A549 treated with Mapracorat at 1 μM for 4 hours (cell line): ENCODE results near the gene GSTT2. TPM values are rescaled to one million over a fixed set of nuclear protein-coding genes. Genes with fewer than 3 reads are reported as not detected.

ENCODE experiments used
- total RNA-seq: library from RNA; stranded (reverse); fragments of 200-300 nt; extraction: Qiagen RNA extraction; gene quantifications from 5 replicates; pipeline ENCODE4 v1.2.3, GENCODE V29; 2022

Gene GSTT2
- total RNA-seq: 0.27 TPM in 1 of 5 replicates, not detected in the others

DNA sequence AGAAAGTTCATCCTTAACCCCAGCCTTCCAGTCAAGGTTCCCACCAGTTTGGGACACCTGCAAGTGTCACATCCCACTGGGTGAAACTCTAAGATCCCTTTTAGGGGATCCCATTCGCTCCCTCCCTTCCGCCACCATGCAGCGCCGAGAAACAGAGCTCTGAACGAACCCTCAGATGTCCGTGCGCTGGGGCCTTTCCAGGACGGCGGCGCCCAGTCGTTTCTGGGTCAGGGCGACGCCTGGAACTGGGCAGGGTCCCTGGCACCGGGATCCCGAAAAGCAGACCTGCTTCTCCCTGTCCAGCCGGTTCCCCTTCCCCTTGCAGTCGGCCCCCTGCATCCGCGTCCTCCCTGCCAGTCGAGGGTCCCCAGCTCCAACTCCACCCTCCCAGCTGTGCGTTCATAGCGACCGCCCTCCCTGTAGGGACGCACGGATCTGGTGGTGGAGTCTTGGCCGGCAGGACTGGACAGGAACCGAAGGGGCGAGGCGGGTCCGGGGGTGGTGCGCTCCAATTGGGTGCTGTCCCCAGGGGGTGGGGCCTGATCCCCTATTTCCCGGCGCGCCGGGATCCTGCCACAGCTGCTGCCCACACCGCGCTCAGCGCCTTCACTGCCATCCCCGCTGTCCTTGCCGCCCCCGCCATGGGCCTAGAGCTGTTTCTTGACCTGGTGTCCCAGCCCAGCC lies at the start of gene GSTT2:
Gene GSTT2, plus strand, starts transcription at position 578 of the 684 bp plus-strand sequence.

GRCh38 chr22:23961084-23961771 lies 18.7 kb upstream of the GSTT2 start, which contains the start of gene GSTT2B:
TSS of gene GSTT2B (minus strand) at chr22:23961195. CDS start at chr22:23961131, 64 bp downstream.

GRCh38 chr22:23966568-23966967 lies 13.4 kb upstream of the GSTT2 start, which contains the start of gene DDTL:
TSS of gene DDTL (plus strand) at chr22:23966888. CDS start at chr22:23966915, 27 bp downstream.

GRCh38 chr22:23974345-23974744 lies 5.6 kb upstream of the GSTT2 start, which contains the start of gene DDT:
TSS of gene DDT (minus strand) at chr22:23974441. CDS start at chr22:23974414, 27 bp downstream.

DNA sequence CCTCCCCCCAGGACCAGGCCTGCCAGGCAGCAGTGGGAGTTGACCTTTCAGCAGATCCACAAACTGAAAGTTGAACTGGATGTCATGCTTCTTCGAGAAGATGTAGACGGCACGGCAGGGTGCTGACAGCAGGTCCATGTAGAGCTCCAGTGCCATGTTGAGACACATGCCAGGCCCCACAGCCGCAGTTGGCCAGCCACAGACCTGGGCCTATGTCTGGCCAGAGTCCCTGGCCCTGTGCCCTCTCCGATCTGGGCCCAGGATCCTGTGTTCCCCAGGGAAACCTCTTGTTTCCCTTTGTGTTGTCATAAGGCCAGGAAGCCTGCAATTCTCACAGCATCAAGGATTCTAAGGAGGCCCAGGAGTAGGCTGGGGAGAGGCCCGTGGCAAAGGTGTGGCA lies 25.3 kb downstream of the GSTT2 start, which contains the start of gene GSTT4:
Gene GSTT4, minus strand, starts transcription at position 253 of the 400 bp plus-strand sequence. Its CDS starts 97 bp downstream, at position 156.

Other genes with a start within 250 kb of the GSTT2 start
- gene ZNF70, start 229.0 kb upstream of the GSTT2 start, total RNA-seq: 0.83 to 1.1 TPM (median 1.00 TPM) in 5 replicates
- gene VPREB3, start 225.7 kb upstream of the GSTT2 start, total RNA-seq: 0.34 to 1.3 TPM (median 0.73 TPM) in 4 of 5 replicates, not detected in the other
- gene C22orf15, start 217.1 kb upstream of the GSTT2 start, total RNA-seq: not detected in 5 replicates
- 82.4 to 195 TPM (median 176 TPM) in 5 replicates for gene CHCHD10, start 212.2 kb upstream of the GSTT2 start, total RNA-seq
- 0.08 to 0.43 TPM (median 0.27 TPM) in 5 replicates for gene MMP11, start 207.3 kb upstream of the GSTT2 start, total RNA-seq
- gene SMARCB1, start 193.2 kb upstream of the GSTT2 start, total RNA-seq: 50.1 to 53.5 TPM (median 52.8 TPM) in 5 replicates
- 0.32 to 0.66 TPM (median 0.52 TPM) in 5 replicates for gene DERL3, start 141.1 kb upstream of the GSTT2 start, total RNA-seq
- 8.6 to 10.7 TPM (median 10.0 TPM) in 5 replicates for gene SLC2A11, start 122.3 kb upstream of the GSTT2 start, total RNA-seq
- gene MIF, start 85.8 kb upstream of the GSTT2 start, total RNA-seq: 518 to 960 TPM (median 932 TPM) in 5 replicates
- gene GSTT2B, start 18.9 kb upstream of the GSTT2 start, total RNA-seq: 0.28 to 0.43 TPM (median 0.39 TPM) in 5 replicates
- gene DDTL, start 13.2 kb upstream of the GSTT2 start, total RNA-seq: 1.6 to 2.1 TPM (median 1.9 TPM) in 5 replicates
- 116 to 169 TPM (median 161 TPM) in 5 replicates for gene DDT, start 5.7 kb upstream of the GSTT2 start, total RNA-seq
- gene GSTT4, start 25.3 kb downstream of the GSTT2 start, total RNA-seq: not detected in 5 replicates
- gene CABIN1, start 31.2 kb downstream of the GSTT2 start, total RNA-seq: 26.2 to 33.4 TPM (median 33.0 TPM) in 5 replicates
- gene SUSD2, start 201.4 kb downstream of the GSTT2 start, total RNA-seq: 62.5 to 83.3 TPM (median 77.2 TPM) in 5 replicates